Measurements from ENCODE around the gene SLC41A1. TPM values are rescaled to one million over a fixed set of nuclear protein-coding genes. Genes with fewer than 3 reads are reported as not detected.
A peak's percentile ranks its signal among the peaks of the same experiment; 100 is the strongest.

SLC41A1 gene
- total RNA-seq, 2 donors from 2014 or later, result 17.1 to 32.8 TPM

DNA sequence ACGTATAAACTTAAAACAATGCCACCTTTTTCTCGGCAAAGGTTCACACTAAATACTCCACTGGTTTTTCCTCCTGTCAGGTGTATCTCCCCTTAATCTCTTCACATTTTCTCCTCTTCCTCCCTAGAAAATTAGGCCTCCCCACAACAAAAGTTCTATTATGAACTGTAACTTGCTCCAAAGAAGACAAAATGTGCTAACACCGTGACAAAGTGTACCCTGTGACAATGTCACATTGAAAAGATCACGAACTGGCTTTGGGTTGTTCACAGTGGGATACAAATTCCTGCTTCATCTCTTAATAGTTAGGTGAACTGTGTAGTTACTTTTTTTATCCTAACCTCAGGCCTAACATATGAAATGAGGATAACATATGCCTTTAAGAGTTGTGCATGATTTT lies 69.0 kb downstream of the SLC41A1 start:
- Histone ChIP-seq H3K9me3 (ENCODE audit: control insufficient read depth, low read length) (no peaks in the 10 kb centered on the region), H3K4me1 (ENCODE audit: control insufficient read depth, insufficient read depth, low read length) (peaks cover 3% of the 10 kb centered on the region), H3K27ac (ENCODE audit: low read depth, low read length) (no peak overlapping the region), H3K4me3 (ENCODE audit: low read length) (peak overlapping the region; percentile 38), H3K27me3 (ENCODE audit: control insufficient read depth, insufficient read depth, low read length, poor library complexity, severe bottlenecking) (no peaks in the 10 kb centered on the region), H3K36me3 (ENCODE audit: control insufficient read depth, insufficient read depth, low read length) (peaks cover 61% of the 10 kb centered on the region), H3K9ac (ENCODE audit: extremely low read depth, low read length, poor library complexity, severe bottlenecking) (no peak overlapping the region)
- peaks cover 32% of the 10 kb centered on the region for H3K4me1 Mint-ChIP-seq
- no peak overlapping the region for H3K27ac Mint-ChIP-seq
- no peak overlapping the region for H3K4me3 Mint-ChIP-seq
- no peak for DNase-seq
- H3K9me3 Mint-ChIP-seq, result no peaks in the 10 kb centered on the region
- H3K36me3 Mint-ChIP-seq (ENCODE audit: low read depth), result peaks cover 33% of the 10 kb centered on the region
- TF ChIP-seq, protein P1, sequence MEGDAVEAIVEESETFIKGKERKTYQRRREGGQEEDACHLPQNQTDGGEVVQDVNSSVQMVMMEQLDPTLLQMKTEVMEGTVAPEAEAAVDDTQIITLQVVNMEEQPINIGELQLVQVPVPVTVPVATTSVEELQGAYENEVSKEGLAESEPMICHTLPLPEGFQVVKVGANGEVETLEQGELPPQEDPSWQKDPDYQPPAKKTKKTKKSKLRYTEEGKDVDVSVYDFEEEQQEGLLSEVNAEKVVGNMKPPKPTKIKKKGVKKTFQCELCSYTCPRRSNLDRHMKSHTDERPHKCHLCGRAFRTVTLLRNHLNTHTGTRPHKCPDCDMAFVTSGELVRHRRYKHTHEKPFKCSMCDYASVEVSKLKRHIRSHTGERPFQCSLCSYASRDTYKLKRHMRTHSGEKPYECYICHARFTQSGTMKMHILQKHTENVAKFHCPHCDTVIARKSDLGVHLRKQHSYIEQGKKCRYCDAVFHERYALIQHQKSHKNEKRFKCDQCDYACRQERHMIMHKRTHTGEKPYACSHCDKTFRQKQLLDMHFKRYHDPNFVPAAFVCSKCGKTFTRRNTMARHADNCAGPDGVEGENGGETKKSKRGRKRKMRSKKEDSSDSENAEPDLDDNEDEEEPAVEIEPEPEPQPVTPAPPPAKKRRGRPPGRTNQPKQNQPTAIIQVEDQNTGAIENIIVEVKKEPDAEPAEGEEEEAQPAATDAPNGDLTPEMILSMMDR (conservative IDR thresholded peaks at IDR 0.05), result no peak
- 50 to 61% methylated on average over 4 of the region's 4 CpGs for WGBS, 2 experiments (ENCODE audit: insufficient coverage in 1 of 2, insufficient read length in 1 of 2)
- no peaks in the 10 kb centered on the region for H3K27me3 Mint-ChIP-seq (ENCODE audit: insufficient read depth)

DNA sequence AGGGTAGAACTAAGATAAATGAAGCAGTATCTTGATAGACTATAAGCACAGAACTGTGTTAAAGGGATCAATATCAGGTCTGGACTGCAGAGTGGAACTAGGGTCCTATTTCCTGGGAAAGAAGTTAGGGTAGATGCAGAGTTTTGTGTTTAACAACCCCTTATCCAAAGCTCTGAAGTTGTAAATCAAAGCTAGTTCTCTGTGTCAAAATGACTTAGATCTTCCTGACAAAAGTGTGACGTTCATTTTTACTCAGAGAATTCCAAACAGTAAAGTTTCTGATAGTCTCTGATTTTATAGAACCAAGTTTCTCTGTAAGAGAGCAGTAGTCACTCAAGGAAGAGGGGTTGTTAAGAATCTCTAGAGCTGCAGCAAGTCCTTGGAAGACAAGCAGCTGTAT lies 71.3 kb downstream of the SLC41A1 start:
- peaks cover 59% of the 10 kb centered on the region for H3K36me3 ChIP-seq (ENCODE audit: control insufficient read depth, insufficient read depth, low read length)
- H3K27ac ChIP-seq (ENCODE audit: low read depth, low read length), result no peak overlapping the region
- no peak for DNase-seq
- Mint-ChIP-seq H3K4me3 (no peak overlapping the region), H3K27ac (peak overlapping the region; percentile 49), H3K9me3 (no peaks in the 10 kb centered on the region), H3K27me3 (ENCODE audit: insufficient read depth) (no peaks in the 10 kb centered on the region), H3K4me1 (peaks cover 19% of the 10 kb centered on the region), H3K36me3 (ENCODE audit: low read depth) (peaks cover 32% of the 10 kb centered on the region)
- no peaks in the 10 kb centered on the region for H3K27me3 ChIP-seq (ENCODE audit: control insufficient read depth, insufficient read depth, low read length, poor library complexity, severe bottlenecking)
- peaks cover 3% of the 10 kb centered on the region for H3K4me1 ChIP-seq (ENCODE audit: control insufficient read depth, insufficient read depth, low read length)
- H3K9me3 ChIP-seq (ENCODE audit: control insufficient read depth, low read length), result no peaks in the 10 kb centered on the region
- WGBS, 2 experiments (ENCODE audit: insufficient coverage in 1 of 2, insufficient read length in 1 of 2), result 100% methylated on average over 1 of the region's 1 CpG; no CpG with 5 or more reads in 1 of the 2 experiments
- no peak overlapping the region for H3K9ac ChIP-seq (ENCODE audit: extremely low read depth, low read length, poor library complexity, severe bottlenecking)
- no peak overlapping the region for H3K4me3 ChIP-seq (ENCODE audit: low read length)
- TF ChIP-seq, protein P1 (conservative IDR thresholded peaks at IDR 0.05), result no peak

DNA sequence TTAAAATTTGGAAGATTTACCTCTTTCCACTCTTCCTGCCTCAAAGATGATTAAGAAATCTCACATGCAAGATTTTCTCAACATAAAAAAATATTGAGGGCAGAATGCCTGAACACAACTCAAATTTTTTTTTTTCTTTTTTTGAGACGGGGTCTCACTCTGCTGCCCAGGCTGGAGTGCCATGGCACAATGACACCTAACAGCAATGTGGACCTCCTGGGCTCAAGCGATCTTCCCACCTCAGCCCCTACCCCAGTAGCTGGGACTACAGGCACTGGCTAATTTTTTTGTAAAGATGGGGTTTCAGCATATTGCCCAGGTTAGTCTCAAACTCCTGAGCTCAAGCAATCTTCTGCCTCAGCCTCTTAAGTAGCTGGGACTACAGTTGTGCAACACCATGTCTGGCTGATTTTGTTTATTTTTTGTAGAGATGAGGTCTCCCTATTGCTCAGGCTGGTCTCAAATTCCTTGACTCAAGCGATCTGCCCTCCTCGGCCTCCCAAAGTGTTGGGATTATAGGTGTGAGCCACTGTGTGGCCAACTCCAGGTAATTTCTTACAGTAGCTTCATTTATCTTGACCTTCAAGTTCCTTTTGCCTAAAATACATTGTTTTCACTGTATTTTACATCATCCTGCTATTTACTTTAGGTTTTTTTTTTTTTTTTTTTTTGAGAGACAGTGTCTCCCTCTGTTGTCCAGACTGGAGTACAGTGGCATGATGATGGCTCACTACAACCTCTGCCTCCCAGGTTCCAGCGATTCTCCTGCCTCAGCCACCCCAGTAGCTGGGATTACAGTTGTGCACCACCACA lies 73.4 kb downstream of the SLC41A1 start:
- Mint-ChIP-seq H3K9me3 (no peaks in the 10 kb centered on the region), H3K27me3 (ENCODE audit: insufficient read depth) (no peaks in the 10 kb centered on the region), H3K36me3 (ENCODE audit: low read depth) (peaks cover 42% of the 10 kb centered on the region), H3K4me1 (peaks cover 16% of the 10 kb centered on the region), H3K27ac (peak overlapping the region; percentile 65), H3K4me3 (no peak overlapping the region)
- no peak for DNase-seq
- Histone ChIP-seq H3K36me3 (ENCODE audit: control insufficient read depth, insufficient read depth, low read length) (peaks cover 67% of the 10 kb centered on the region), H3K9ac (ENCODE audit: extremely low read depth, low read length, poor library complexity, severe bottlenecking) (no peak overlapping the region), H3K9me3 (ENCODE audit: control insufficient read depth, low read length) (no peaks in the 10 kb centered on the region), H3K27ac (ENCODE audit: low read depth, low read length) (no peak overlapping the region), H3K27me3 (ENCODE audit: control insufficient read depth, insufficient read depth, low read length, poor library complexity, severe bottlenecking) (no peaks in the 10 kb centered on the region), H3K4me3 (ENCODE audit: low read length) (no peak overlapping the region), H3K4me1 (ENCODE audit: control insufficient read depth, insufficient read depth, low read length) (peaks cover 3% of the 10 kb centered on the region)
- 67 to 77% methylated on average over 3 to 5 of the region's 5 CpGs for WGBS, 2 experiments (ENCODE audit: insufficient coverage in 1 of 2, insufficient read length in 1 of 2)
- TF ChIP-seq, protein P1 (conservative IDR thresholded peaks at IDR 0.05), result peak; percentile 51

Other genes starting within 250 kb of the SLC41A1 start
- 10 to 100 TPM; 29.6 to 41.6 TPM for gene ELK4, start 181.2 kb downstream of the SLC41A1 start, total RNA-seq
- gene SLC45A3, start 132.7 kb downstream of the SLC41A1 start, total RNA-seq, result 10 to 100 TPM in 1 of 2 donors, 1 to 10 TPM in 1; 7.9 to 10.2 TPM
- gene NUCKS1, start 63.0 kb downstream of the SLC41A1 start, total RNA-seq, result 100 to 1,000 TPM; 380 to 532 TPM
- gene RAB29, start 37.7 kb downstream of the SLC41A1 start, total RNA-seq, result 1 to 10 TPM; 5.7 to 7.2 TPM
- not detected for gene PM20D1, start 36.9 kb upstream of the SLC41A1 start, total RNA-seq
- under 1 TPM; 0.22 TPM for gene SLC26A9, start 130.3 kb upstream of the SLC41A1 start, total RNA-seq
- not detected for gene RAB7B, start 190.2 kb upstream of the SLC41A1 start, total RNA-seq
- gene CTSE, start 210.7 kb upstream of the SLC41A1 start, total RNA-seq, result under 1 TPM; 0.15 to 0.42 TPM
- gene RHEX, start 240.0 kb upstream of the SLC41A1 start, total RNA-seq, result not detected